Stimulated activated naive CD8-positive, alpha-beta T cell treated with anti-CD3 and anti-CD28 coated beads, Interleukin-15, Interleukin-2, amounts not matched to agents 100 ng/mL and 50 ng/mL, for 24 hours (primary cell): Measurements from ENCODE around the gene COL1A2.

Source experiments
- H3K27ac Mint-ChIP-seq: one replicate; pipeline ENCODE4 v1.8.0; 2021; ENCODE audit warnings: mild to moderate bottlenecking, mixed read lengths
- H3K27me3 Mint-ChIP-seq: one replicate; pipeline ENCODE4 v1.8.0; 2021; ENCODE audit warnings: mixed read lengths
- H3K36me3 Mint-ChIP-seq: one replicate; pipeline ENCODE4 v1.8.0; 2021; ENCODE audit warnings: low read depth, mixed read lengths
- H3K4me1 Mint-ChIP-seq: one replicate; pipeline ENCODE4 v1.8.0; 2021; ENCODE audit warnings: low read depth, mixed read lengths
- H3K4me3 Mint-ChIP-seq: one replicate; pipeline ENCODE4 v1.8.0; 2021; ENCODE audit warnings: mild to moderate bottlenecking, mixed read lengths
- H3K9me3 Mint-ChIP-seq: one replicate; pipeline ENCODE4 v1.8.0; 2021; ENCODE audit warnings: mixed read lengths

The COL1A2 gene

GRCh38 chr7:94394437-94395140 lies at the start of gene COL1A2:
Gene COL1A2 (plus strand): TSS chr7:94394895. CDS start chr7:94395032, 137 bp downstream.
- H3K27ac Mint-ChIP-seq, result no peak within 1 kb of the TSS
- peaks cover 9% of the 10 kb centered on the region for H3K4me1 Mint-ChIP-seq
- H3K36me3 Mint-ChIP-seq, result no peaks in the 10 kb centered on the region
- H3K4me3 Mint-ChIP-seq, result no peak within 1 kb of the TSS
- H3K9me3 Mint-ChIP-seq, result no peaks in the 10 kb centered on the region
- peaks cover 50% of the 10 kb centered on the region for H3K27me3 Mint-ChIP-seq

GRCh38 chr7:94345907-94346306 lies 48.8 kb upstream of the COL1A2 start:
- no peaks in the 10 kb centered on the region for H3K36me3 Mint-ChIP-seq
- no peaks in the 10 kb centered on the region for H3K9me3 Mint-ChIP-seq
- no peaks in the 10 kb centered on the region for H3K27me3 Mint-ChIP-seq
- no peak overlapping the region for H3K4me3 Mint-ChIP-seq
- no peaks in the 10 kb centered on the region for H3K4me1 Mint-ChIP-seq
- no peak overlapping the region for H3K27ac Mint-ChIP-seq

GRCh38 chr7:94348142-94348541 lies 46.6 kb upstream of the COL1A2 start:
- H3K27ac Mint-ChIP-seq, result no peak overlapping the region
- no peaks in the 10 kb centered on the region for H3K27me3 Mint-ChIP-seq
- H3K4me1 Mint-ChIP-seq, result no peaks in the 10 kb centered on the region
- H3K9me3 Mint-ChIP-seq, result no peaks in the 10 kb centered on the region
- H3K36me3 Mint-ChIP-seq, result no peaks in the 10 kb centered on the region
- H3K4me3 Mint-ChIP-seq, result no peak overlapping the region

- Mint-ChIP-seq H3K27ac (no peak overlapping the region), H3K4me1 (no peaks in the 10 kb centered on the region), H3K27me3 (no peaks in the 10 kb centered on the region), H3K4me3 (no peak overlapping the region), H3K36me3 (no peaks in the 10 kb centered on the region), H3K9me3 (no peaks in the 10 kb centered on the region)
Measured at GRCh38 chr7:94350734-94351133, 44.0 kb upstream of the COL1A2 start.

- no peaks in the 10 kb centered on the region for H3K36me3 Mint-ChIP-seq
- H3K27ac Mint-ChIP-seq, result no peak overlapping the region
- H3K4me3 Mint-ChIP-seq, result no peak overlapping the region
- H3K4me1 Mint-ChIP-seq, result no peaks in the 10 kb centered on the region
- no peaks in the 10 kb centered on the region for H3K9me3 Mint-ChIP-seq
- no peaks in the 10 kb centered on the region for H3K27me3 Mint-ChIP-seq
Measured at GRCh38 chr7:94351703-94352102, 43.0 kb upstream of the COL1A2 start.

GRCh38 chr7:94352887-94353286 lies 41.8 kb upstream of the COL1A2 start:
- no peaks in the 10 kb centered on the region for H3K4me1 Mint-ChIP-seq
- H3K36me3 Mint-ChIP-seq, result no peaks in the 10 kb centered on the region
- peaks cover 2% of the 10 kb centered on the region for H3K27me3 Mint-ChIP-seq
- H3K27ac Mint-ChIP-seq, result no peak overlapping the region
- H3K9me3 Mint-ChIP-seq, result no peaks in the 10 kb centered on the region
- H3K4me3 Mint-ChIP-seq, result no peak overlapping the region

GRCh38 chr7:94354953-94355352 lies 39.7 kb upstream of the COL1A2 start:
- Mint-ChIP-seq H3K4me1 (no peaks in the 10 kb centered on the region), H3K4me3 (no peak overlapping the region), H3K27me3 (peaks cover 4% of the 10 kb centered on the region), H3K27ac (no peak overlapping the region), H3K9me3 (no peaks in the 10 kb centered on the region), H3K36me3 (no peaks in the 10 kb centered on the region)

GRCh38 chr7:94355454-94355853 lies 39.2 kb upstream of the COL1A2 start:
- H3K27ac Mint-ChIP-seq, result no peak overlapping the region
- H3K36me3 Mint-ChIP-seq, result no peaks in the 10 kb centered on the region
- H3K4me3 Mint-ChIP-seq, result no peak overlapping the region
- no peaks in the 10 kb centered on the region for H3K4me1 Mint-ChIP-seq
- peaks cover 7% of the 10 kb centered on the region for H3K27me3 Mint-ChIP-seq
- no peaks in the 10 kb centered on the region for H3K9me3 Mint-ChIP-seq

- Mint-ChIP-seq H3K4me3 (no peak overlapping the region), H3K27ac (no peak overlapping the region), H3K9me3 (no peaks in the 10 kb centered on the region), H3K27me3 (peaks cover 12% of the 10 kb centered on the region), H3K36me3 (no peaks in the 10 kb centered on the region), H3K4me1 (no peaks in the 10 kb centered on the region)
Measured at GRCh38 chr7:94357076-94357475, 37.6 kb upstream of the COL1A2 start.

- H3K36me3 Mint-ChIP-seq, result no peaks in the 10 kb centered on the region
- H3K4me1 Mint-ChIP-seq, result no peaks in the 10 kb centered on the region
- peaks cover 21% of the 10 kb centered on the region for H3K27me3 Mint-ChIP-seq
- no peak overlapping the region for H3K4me3 Mint-ChIP-seq
- H3K9me3 Mint-ChIP-seq, result no peaks in the 10 kb centered on the region
- H3K27ac Mint-ChIP-seq, result no peak overlapping the region
Measured at GRCh38 chr7:94360926-94361325, 33.8 kb upstream of the COL1A2 start.

- Mint-ChIP-seq H3K27ac (no peak overlapping the region), H3K4me3 (no peak overlapping the region), H3K9me3 (no peaks in the 10 kb centered on the region), H3K27me3 (peaks cover 24% of the 10 kb centered on the region), H3K4me1 (no peaks in the 10 kb centered on the region), H3K36me3 (no peaks in the 10 kb centered on the region)
Measured at GRCh38 chr7:94362276-94362675, 32.4 kb upstream of the COL1A2 start.

GRCh38 chr7:94364816-94365215 lies 29.9 kb upstream of the COL1A2 start:
- H3K4me1 Mint-ChIP-seq, result no peaks in the 10 kb centered on the region
- no peaks in the 10 kb centered on the region for H3K9me3 Mint-ChIP-seq
- no peak overlapping the region for H3K4me3 Mint-ChIP-seq

GRCh38 chr7:94366163-94366562 lies 28.5 kb upstream of the COL1A2 start:
- no peaks in the 10 kb centered on the region for H3K9me3 Mint-ChIP-seq
- H3K4me1 Mint-ChIP-seq, result no peaks in the 10 kb centered on the region
- H3K27me3 Mint-ChIP-seq, result peaks cover 13% of the 10 kb centered on the region
- no peaks in the 10 kb centered on the region for H3K36me3 Mint-ChIP-seq
- no peak overlapping the region for H3K4me3 Mint-ChIP-seq
- no peak overlapping the region for H3K27ac Mint-ChIP-seq

More at GRCh38 chr7:94364816-94365215, 29.9 kb upstream of the COL1A2 start:
- peaks cover 20% of the 10 kb centered on the region for H3K27me3 Mint-ChIP-seq
- no peak overlapping the region for H3K27ac Mint-ChIP-seq
- no peaks in the 10 kb centered on the region for H3K36me3 Mint-ChIP-seq

GRCh38 chr7:94366832-94367231 lies 27.9 kb upstream of the COL1A2 start:
- no peaks in the 10 kb centered on the region for H3K9me3 Mint-ChIP-seq
- H3K27me3 Mint-ChIP-seq, result peaks cover 13% of the 10 kb centered on the region
- no peak overlapping the region for H3K4me3 Mint-ChIP-seq
- no peaks in the 10 kb centered on the region for H3K36me3 Mint-ChIP-seq
- H3K4me1 Mint-ChIP-seq, result no peaks in the 10 kb centered on the region
- H3K27ac Mint-ChIP-seq, result no peak overlapping the region

GRCh38 chr7:94367949-94368348 lies 26.7 kb upstream of the COL1A2 start:
- Mint-ChIP-seq H3K4me3 (no peak overlapping the region), H3K27ac (no peak overlapping the region), H3K9me3 (no peaks in the 10 kb centered on the region), H3K4me1 (no peaks in the 10 kb centered on the region), H3K27me3 (peaks cover 13% of the 10 kb centered on the region), H3K36me3 (no peaks in the 10 kb centered on the region)

GRCh38 chr7:94368371-94368791 lies 26.3 kb upstream of the COL1A2 start:
- H3K4me1 Mint-ChIP-seq, result no peaks in the 10 kb centered on the region
- H3K27ac Mint-ChIP-seq, result no peak overlapping the region
- peaks cover 9% of the 10 kb centered on the region for H3K27me3 Mint-ChIP-seq
- no peaks in the 10 kb centered on the region for H3K9me3 Mint-ChIP-seq
- H3K4me3 Mint-ChIP-seq, result no peak overlapping the region
- H3K36me3 Mint-ChIP-seq, result no peaks in the 10 kb centered on the region
